GM19351 (cell line): ENCODE data around the gene CIAO3.
"Not testable (repeated sequence)": the region's sequence is repeated elsewhere in the genome, so short reads cannot be mapped to it uniquely, and the experiment has no call there.

Source experiments
- ATAC-seq: cut with Tn5 transposase; IDR thresholded peaks from one replicate; pipeline ENCODE4 v1.9.1; 2021; ENCODE audit warnings: mild to moderate bottlenecking, moderate library complexity; ENCODE audit not compliant: unreplicated experiment

Gene CIAO3

DNA sequence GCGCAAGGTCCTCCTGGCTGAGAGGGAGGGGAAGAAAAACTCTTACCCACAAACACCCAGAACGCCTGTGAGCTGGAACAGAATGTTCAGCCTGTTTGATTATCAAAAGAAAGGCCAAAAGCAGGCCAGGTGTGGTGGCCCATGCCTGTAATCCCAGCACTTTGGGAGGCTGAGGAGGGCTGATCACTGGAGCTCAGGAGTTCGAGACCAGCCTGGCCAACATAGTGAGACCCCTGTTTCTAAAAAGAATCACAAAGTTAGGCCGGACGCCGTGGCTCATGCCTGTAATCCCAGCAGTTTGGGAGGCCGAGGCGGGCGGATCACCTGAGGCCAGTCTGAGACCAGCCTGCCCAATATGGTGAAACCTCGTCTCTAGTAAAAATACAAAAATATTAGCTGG is 35.5 kb upstream of the CIAO3 start:
- ATAC-seq, result not testable (repeated sequence)

DNA sequence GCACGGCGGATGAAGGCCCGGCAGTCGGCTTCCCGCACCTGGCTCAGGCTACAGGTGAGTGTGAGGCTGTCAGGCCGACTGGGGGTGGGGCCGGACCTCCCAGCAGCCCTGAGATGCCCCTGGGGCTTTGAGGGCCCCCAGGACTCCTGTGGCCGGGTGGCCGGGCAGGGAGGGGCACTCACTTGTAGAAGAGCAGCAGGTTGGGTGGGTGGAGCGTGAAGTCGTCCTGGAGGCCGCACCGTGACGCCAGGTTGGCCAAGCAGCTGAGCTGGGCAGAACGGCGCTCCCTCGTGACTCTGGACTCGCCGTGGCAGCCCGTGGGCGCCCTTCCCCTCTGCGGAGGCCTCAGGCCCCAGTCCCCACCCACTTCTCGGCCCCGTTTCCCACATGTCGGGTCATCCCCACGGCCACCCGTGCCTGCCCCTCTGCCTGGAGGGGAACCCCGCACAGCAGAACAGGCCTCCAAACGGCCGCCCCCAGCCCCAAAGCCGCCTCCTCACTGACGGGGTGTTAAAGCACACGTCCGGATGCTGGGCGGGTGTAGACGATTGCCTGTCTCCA is 34.5 kb upstream of the CIAO3 start:
- no peak for ATAC-seq

DNA sequence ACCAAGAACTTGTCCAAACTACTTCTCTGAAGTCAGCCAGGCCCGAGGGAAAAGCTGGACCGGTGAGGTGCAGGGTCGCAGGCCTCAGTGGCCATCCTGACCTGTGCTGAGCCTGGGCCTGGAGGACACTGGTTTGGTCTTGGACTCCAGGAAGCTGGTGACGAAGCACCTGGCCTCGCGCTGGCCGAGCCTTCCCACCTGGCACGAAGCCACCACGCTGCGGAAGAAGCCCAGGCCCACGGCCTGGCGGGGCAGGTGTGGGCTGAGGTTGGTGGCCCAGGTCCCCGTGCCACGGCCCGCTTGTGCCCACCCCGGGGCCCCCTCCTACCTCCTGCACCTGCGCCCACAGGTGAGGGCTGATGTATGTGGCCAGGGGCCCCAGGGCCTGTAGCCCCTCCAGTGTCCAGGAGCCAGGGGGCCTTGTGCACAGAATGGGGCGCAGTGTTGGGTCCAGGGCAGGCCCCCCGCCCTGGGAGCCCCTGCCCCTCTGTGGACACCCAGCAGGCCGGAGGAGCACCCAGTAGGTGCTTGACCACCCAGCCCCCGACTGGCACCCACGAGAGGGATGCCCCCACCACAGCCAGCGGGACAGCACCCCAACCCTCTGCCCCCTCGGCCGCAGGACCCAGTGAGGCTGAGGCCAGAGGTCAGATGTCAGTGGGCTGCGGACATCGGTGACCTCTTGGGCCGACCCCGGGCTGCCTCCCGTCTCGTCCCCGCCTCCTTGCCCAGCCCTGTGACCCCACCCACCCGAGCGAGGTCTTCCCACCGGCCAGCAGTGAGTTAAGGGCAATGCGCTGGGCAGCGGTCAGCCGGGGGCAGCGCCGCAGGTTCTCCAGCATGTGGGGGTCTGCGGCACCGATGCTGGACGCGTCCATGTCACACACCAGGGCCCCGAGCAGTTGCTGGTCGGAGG is 33.5 kb upstream of the CIAO3 start:
- no peak for ATAC-seq

DNA sequence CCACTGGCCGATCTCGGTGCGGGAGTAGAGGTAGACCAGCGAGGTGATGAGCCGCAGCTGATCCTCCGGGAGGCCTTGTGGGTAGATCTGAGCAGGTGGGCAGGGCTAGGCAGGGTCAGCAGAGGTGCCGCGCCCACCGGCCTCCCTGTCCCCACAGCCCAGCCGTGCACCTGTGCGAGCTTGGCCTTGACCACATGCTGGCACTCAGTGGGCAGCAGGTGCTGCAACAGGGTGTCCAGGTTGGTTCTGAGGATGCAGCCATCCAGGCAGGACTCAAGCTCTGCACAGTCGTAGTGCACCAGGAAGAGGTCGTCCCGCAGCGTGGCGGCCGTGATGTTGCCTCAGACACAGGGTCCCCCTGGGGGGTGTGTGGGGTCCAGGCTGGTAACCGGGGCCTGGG is 32.2 kb upstream of the CIAO3 start:
- ATAC-seq, result no peak

DNA sequence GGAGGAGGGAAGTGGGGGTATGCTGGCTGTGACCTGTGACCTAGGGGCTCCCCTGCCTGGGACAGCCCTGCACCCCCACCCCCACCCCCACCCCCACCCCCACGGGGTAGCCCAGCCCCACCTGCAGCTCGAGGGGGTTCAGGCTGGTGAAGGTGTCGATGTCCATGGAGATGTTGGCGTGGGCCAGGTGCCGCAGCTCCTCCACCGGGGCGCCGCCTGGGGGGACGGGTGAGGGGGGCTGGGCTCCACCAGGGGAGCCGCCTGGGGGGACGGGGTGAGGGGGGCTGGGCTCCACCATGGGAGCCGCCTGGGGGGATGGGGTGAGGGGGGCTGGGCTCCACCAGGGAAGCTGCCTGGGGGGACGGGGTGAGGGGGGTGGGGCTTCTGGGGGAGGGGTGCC is 29.6 kb upstream of the CIAO3 start:
- ATAC-seq, result no peak

DNA sequence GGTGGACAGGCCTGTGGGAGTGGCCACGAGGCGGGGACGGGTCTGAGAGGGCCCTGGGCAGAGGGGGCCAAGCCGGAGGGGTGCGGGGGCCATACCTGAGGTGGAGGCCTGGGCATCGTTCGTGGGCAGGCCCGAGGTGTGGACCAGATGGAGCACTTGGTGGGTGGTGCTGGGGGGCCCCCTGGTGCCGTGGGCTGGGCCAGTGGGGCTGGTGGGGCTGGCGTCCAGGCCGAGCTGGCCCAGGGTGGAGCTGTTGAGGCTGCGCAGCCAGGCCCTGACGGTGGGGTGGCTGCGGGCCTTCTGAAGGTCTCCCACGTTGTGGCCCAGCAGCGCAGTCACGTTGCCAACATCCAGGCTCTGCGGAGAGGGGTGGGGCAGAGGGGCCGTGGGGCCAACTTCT is 29.1 kb upstream of the CIAO3 start:
- no peak for ATAC-seq

DNA sequence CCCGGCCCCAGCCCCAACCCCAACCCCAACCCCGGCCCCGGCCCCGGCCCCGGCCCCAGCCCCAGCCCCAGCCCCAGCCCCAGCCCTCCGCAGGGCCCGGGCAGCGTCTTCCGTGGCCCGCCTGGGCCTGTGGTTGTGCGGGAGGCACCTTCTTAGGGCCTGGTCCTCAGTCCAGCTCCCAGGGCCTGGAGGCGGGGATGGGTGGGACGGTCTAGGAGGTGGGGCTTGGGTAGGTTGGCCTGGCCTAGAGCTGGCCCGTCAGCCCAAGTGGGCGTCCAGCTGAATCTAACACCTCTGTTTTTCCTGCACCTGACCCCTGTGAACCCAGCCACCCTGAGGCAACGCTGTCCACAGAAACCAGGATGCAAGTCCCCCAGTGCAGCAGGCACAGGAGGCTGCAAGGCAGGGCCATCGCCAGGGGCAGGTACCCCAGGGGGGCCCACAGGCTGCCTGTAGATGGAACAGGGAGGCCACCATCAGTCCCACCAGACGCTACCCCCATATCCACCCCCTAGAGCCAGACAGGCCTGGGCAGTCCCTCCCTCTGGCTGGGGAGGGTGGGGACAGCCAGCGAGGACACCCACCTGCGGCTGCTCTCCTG is 28.5 kb upstream of the CIAO3 start:
- ATAC-seq, result no peak

DNA sequence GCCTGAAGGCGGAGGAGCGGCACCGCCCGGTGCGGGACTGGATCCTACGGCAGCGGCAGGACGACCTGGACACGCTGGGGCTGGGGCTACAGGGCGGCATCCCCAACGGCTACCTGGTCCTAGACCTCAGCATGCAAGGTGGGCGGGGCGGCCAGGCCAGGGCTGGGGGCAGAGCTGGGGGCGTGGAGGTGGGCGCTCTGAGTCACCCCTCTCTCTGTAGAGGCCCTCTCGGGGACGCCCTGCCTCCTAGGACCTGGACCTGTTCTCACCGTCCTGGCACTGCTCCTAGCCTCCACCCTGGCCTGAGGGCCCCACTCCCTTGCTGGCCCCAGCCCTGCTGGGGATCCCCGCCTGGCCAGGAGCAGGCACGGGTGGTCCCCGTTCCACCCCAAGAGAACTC is 27.6 kb upstream of the CIAO3 start:
- ATAC-seq, result no peak

DNA sequence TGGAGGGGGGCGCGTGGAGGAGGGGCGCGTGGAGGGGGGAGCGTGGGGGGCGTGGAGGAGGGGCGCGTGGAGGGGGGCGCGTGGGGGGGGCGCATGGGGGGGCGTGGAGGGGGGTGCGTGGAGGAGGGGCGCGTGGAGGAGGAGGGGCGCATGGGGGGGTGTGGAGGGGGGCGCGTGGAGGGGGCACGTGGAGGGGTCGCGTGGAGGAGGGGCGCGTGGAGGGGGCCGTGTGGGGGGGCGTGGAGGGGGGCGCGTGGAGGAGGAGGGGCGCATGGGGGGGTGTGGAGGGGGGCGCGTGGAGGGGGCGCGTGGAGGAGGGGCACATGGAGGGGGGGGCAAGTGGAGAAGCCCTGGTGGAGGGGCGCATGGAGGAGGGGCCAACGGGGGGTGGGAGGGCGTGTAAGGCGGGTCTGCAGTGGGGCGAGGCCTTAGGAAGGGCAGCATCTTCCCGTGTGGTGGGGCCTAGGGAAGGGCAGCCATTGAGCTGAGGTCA is 27.0 kb upstream of the CIAO3 start:
- no peak for ATAC-seq

DNA sequence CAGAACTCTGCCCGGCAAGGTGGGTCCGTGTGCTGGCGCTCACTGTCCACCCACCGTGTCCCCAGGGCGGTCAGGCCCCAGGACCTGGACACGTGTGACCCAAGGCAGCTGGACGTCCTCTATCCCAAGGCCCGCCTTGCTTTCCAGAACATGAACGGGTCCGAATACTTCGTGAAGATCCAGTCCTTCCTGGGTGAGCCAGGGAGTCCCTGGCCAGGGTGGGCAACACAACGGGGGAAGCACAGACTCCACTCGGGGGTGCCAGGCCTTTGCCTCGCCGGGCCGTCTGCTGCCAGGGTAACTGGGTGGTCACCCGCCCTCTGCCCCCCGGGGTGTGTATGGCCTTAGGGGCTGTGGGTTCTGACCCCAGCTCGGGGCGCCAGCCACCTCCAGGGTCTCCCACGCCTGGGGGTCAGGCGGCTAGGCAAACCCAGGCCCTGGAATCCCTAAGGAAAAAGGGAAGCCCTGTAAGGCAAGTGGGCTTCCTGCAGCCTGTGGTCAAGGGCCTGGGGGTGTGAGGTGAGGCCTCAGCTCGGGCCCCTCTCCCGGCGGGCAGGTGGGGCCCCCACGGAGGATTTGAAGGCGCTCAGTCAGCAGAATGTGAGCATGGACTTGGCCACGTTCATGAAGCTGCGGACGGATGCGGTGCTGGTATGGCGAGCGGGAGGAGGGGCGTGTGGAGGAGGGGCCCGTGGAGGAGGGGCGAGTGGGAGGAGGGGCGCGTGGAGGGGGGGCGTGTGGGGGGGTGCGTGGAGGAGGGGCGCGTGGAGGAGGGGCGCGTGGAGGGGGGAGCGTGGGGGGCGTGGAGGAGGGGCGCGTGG is 26.2 kb upstream of the CIAO3 start:
- no peak for ATAC-seq

DNA sequence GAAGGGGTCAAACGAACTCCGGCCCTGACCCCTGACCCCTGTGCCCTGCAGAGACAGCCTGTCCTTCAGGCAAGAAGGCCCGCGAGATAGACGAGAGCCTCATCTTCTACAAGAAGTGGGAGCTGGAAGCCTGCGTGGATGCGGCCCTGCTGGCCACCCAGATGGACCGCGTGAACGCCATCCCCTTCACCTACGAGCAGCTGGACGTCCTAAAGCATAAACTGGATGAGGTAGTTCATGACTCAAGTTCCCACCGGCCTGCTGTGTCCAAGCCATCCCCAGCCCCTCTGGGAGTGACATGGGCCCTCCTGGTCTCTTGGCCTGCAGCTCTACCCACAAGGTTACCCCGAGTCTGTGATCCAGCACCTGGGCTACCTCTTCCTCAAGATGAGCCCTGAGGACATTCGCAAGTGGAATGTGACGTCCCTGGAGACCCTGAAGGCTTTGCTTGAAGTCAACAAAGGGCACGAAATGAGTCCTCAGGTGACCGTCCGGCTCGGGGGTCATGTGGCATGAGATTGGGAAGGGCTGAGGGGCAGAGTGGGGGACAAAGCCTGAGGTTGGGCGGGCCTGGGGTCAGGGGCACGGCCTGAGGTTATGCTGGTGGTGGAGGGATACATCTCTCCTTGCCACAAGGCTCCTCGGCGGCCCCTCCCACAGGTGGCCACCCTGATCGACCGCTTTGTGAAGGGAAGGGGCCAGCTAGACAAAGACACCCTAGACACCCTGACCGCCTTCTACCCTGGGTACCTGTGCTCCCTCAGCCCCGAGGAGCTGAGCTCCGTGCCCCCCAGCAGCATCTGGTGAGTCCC is 25.4 kb upstream of the CIAO3 start:
- ATAC-seq, result no peak

DNA sequence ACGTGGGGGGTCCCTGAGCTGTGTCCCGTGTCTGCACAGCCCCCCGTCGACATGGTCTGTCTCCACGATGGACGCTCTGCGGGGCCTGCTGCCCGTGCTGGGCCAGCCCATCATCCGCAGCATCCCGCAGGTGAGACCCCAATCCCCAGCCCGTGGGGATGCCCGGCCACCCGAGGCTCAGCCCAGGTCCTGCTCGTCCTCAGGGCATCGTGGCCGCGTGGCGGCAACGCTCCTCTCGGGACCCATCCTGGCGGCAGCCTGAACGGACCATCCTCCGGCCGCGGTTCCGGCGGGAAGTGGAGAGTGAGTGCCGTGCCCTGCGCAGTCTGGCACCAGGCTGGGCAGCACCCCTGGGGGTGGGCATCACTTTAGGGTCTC is 24.7 kb upstream of the CIAO3 start:
- ATAC-seq, result no peak

DNA sequence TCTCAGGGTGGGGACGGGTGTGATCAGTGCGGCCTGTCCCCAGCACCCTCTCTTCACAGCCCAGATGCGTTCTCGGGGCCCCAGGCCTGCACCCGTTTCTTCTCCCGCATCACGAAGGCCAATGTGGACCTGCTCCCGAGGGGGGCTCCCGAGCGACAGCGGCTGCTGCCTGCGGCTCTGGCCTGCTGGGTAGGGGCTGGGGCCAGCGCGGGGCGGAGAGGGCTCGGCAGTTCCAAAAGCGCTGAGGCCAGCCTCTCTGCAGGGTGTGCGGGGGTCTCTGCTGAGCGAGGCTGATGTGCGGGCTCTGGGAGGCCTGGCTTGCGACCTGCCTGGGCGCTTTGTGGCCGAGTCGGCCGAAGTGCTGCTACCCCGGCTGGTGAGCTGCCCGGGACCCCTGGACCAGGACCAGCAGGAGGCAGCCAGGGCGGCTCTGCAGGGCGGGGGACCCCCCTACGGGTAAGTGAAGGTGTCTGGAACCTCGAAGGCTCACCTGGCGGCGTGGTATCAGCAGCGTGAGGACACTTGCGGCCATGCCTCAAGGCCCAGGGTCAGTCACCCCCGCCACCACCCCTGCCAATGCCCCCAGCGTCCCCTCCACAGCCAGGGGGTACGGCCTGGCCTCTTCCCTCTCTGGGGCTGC is 24.2 kb upstream of the CIAO3 start:
- ATAC-seq, result no peak

DNA sequence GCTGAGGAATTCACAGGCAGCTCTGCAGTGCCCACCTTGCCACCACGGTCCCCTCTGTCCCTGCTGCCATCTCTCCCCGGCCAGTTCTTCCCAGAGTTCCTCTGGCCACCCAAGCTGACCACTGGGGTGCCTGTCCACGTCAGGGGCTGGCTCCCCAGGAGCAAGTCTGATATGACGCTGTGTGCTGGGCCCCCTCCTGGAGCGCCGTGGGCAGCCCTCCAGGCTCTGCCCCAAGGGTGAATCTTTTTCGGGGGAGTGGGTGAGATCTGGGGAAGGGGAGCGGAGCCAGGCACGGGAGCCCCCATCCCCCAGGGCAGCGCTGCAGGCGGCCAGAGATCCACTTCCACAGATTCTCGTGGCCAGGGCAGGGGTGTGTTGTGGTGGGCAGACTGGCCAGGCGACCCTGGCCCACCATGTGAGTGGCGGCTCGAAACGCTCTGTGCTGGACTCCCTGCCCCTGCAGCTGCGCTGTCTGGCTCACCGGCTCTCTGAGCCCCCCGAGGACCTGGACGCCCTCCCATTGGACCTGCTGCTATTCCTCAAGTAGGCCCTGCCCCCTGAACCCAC is 23.5 kb upstream of the CIAO3 start:
- no peak for ATAC-seq

DNA sequence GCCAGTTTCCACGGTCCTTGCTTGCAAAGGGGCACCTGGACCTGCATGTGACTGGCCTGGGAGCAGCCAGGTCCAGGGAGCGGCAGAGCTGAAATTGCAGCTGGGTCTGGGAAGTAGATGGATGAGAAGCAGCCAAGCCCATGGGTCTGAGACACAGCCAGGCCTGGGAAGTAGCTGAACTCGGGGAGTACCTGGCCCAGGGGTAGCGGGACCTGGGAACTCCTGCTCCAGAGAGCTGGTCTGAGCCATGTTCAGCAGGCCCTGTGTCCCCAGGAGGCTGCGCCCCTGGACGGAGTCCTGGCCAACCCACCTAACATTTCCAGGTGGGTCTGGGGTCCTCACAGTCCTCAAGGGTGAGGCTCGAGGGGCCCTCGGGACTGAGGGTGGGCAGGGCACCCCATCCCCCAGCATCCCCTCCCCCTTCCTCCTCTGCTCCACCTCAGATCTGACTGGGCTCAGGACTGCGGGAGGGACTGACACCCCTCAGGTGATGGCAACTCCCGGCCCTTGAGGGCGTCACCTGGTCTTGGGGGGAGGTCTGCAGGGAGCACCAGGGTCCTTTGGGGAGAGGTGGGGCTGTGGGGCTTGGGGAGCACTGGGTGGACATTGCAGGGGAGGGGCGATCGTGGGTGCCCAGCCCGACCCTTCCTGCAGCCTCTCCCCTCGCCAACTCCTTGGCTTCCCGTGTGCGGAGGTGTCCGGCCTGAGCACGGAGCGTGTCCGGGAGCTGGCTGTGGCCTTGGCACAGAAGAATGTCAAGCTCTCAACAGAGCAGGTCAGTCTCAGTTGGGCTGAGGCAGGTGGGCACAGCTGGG is 22.8 kb upstream of the CIAO3 start:
- no peak for ATAC-seq

DNA sequence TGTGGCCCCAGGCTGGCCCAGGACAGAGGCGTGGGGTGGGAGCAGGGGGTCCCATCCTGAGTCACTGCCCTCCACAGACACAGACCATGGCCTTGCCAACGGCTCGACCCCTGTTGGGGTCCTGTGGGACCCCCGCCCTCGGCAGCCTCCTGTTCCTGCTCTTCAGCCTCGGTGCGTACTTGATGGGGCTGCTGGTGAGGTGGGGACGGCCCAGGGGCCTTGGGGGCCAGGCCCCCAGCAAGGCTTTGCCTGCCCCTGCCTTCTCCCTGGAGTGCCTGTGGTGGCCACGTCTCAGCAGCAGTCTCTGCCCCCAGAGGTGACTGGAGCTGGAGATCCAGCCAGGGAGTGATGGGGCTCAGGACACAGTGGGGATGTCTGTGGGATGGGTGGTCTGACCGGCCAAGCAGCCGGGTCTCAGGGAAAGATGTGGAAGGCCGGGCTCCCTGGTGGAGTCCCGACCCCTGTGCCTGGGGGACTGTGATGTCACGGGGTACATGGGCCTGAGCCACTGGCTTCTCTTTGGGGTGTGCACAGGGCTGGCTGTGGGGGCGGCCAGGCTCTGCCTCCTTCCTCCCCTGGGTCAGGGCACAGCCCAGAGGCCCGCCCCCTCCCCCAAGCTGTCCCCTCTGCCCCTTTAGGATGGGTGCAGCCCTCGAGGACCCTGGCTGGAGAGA is 21.9 kb upstream of the CIAO3 start:
- ATAC-seq, result no peak

DNA sequence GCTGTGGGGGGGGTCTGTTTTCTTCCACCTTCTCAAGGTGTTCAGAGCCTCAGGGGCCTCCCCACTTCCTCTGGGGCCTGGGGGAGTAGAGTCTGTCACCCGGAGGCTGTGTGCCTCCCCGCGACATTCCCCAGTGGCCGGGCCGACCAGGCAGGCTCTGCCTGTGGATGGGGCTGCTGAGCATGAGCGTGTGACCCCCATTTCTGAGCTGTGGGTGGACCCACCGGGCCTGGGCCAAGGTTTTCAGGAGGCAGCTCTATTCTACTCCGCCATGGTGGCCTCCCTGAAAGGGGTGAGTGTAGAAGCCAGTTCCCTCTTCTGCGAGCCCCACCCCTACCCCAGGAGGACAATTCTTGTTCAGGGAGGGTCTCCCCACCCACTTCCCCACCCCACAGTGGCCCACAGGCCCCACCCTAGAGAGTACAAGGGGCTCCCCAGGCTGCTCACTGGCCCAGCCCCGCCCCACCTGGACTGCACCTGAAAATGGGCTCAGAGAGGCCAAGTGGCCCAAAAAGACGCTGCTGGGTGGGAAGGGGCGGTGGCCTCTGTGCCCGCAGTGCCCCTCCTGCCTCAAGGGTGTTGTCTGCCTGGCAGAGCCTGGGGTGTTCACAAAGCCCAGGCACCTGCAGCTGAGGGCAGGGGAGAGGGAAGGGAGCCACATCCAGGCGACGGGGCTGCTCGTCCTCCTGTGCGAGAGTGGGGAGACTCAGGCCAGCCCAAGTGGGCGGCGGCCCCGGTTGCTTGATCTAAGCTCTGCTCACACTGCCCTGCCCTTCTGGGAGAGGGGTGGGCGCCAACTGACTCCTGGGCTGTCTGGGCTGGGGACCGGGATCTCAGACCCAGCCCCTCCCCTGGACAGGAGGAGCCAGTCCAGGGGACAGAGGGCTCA is 21.1 kb upstream of the CIAO3 start:
- no peak for ATAC-seq
